ENCODE measurements around the gene NDEL1.

DNA sequence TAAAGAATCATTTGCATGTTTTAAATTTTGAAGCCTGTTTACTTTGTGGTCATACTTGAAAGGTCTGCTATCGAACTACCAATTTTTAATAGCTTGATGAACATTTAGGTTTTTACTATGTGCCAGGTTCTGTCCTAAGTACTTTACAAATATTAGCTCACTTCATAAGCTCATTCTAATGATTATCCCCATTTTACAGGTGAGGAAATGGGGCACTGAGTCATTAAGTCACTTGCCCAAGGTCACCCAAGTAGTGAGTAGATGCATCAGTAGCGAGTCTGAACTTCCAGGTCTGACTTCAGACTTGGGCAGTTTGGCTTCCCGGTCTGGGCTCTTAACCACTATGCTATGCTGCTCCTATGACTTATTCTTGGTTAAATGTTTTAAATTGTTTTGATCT lies 4.0 kb downstream of the NDEL1 start:
- TF ChIP-seq, protein P1, sequence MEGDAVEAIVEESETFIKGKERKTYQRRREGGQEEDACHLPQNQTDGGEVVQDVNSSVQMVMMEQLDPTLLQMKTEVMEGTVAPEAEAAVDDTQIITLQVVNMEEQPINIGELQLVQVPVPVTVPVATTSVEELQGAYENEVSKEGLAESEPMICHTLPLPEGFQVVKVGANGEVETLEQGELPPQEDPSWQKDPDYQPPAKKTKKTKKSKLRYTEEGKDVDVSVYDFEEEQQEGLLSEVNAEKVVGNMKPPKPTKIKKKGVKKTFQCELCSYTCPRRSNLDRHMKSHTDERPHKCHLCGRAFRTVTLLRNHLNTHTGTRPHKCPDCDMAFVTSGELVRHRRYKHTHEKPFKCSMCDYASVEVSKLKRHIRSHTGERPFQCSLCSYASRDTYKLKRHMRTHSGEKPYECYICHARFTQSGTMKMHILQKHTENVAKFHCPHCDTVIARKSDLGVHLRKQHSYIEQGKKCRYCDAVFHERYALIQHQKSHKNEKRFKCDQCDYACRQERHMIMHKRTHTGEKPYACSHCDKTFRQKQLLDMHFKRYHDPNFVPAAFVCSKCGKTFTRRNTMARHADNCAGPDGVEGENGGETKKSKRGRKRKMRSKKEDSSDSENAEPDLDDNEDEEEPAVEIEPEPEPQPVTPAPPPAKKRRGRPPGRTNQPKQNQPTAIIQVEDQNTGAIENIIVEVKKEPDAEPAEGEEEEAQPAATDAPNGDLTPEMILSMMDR (IDR thresholded peaks at IDR 0.05 in 2 of 3, conservative IDR thresholded peaks at IDR 0.05 in 1 of 3; ENCODE audit: borderline replicate concordance in 1 of 3, insufficient read depth in 1 of 3, low read depth in 2 of 3, low read length in 2 of 3), result no peak
- no peak for TF ChIP-seq POLR2AphosphoS5 (IDR thresholded peaks at IDR 0.05; ENCODE audit: low read depth, low read length)
- TF ChIP-seq POLR2A (IDR thresholded peaks at IDR 0.05; ENCODE audit: borderline replicate concordance, extremely low read depth, insufficient read depth, insufficient read length), result no peak
- TF ChIP-seq, protein P2, sequence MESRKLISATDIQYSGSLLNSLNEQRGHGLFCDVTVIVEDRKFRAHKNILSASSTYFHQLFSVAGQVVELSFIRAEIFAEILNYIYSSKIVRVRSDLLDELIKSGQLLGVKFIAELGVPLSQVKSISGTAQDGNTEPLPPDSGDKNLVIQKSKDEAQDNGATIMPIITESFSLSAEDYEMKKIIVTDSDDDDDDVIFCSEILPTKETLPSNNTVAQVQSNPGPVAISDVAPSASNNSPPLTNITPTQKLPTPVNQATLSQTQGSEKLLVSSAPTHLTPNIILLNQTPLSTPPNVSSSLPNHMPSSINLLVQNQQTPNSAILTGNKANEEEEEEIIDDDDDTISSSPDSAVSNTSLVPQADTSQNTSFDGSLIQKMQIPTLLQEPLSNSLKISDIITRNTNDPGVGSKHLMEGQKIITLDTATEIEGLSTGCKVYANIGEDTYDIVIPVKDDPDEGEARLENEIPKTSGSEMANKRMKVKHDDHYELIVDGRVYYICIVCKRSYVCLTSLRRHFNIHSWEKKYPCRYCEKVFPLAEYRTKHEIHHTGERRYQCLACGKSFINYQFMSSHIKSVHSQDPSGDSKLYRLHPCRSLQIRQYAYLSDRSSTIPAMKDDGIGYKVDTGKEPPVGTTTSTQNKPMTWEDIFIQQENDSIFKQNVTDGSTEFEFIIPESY (IDR thresholded peaks at IDR 0.05; ENCODE audit: extremely low read depth, insufficient replicate concordance, low read length), result no peak
- no peak for TF ChIP-seq EZH2phosphoT487 (IDR thresholded peaks at IDR 0.05; ENCODE audit: borderline replicate concordance)
- no peak for TF ChIP-seq SRF (IDR thresholded peaks at IDR 0.05; ENCODE audit: low read depth)
- TF ChIP-seq, protein P3, sequence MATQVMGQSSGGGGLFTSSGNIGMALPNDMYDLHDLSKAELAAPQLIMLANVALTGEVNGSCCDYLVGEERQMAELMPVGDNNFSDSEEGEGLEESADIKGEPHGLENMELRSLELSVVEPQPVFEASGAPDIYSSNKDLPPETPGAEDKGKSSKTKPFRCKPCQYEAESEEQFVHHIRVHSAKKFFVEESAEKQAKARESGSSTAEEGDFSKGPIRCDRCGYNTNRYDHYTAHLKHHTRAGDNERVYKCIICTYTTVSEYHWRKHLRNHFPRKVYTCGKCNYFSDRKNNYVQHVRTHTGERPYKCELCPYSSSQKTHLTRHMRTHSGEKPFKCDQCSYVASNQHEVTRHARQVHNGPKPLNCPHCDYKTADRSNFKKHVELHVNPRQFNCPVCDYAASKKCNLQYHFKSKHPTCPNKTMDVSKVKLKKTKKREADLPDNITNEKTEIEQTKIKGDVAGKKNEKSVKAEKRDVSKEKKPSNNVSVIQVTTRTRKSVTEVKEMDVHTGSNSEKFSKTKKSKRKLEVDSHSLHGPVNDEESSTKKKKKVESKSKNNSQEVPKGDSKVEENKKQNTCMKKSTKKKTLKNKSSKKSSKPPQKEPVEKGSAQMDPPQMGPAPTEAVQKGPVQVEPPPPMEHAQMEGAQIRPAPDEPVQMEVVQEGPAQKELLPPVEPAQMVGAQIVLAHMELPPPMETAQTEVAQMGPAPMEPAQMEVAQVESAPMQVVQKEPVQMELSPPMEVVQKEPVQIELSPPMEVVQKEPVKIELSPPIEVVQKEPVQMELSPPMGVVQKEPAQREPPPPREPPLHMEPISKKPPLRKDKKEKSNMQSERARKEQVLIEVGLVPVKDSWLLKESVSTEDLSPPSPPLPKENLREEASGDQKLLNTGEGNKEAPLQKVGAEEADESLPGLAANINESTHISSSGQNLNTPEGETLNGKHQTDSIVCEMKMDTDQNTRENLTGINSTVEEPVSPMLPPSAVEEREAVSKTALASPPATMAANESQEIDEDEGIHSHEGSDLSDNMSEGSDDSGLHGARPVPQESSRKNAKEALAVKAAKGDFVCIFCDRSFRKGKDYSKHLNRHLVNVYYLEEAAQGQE (IDR thresholded peaks at IDR 0.05; ENCODE audit: low read depth), result no peak
- TF ChIP-seq EZH2 (IDR thresholded peaks at IDR 0.05), result no peak
- TF ChIP-seq RAD21 (IDR thresholded peaks at IDR 0.05; ENCODE audit: low read depth), result no peak
- TF ChIP-seq EGR1 (IDR thresholded peaks at IDR 0.05; ENCODE audit: low read depth), result no peak
- TF ChIP-seq ELF1 (IDR thresholded peaks at IDR 0.05; ENCODE audit: borderline replicate concordance, low read depth), result no peak

Measured in HCT116 (cell line).